Measurements from ENCODE around the gene ETFBKMT. TPM values are rescaled to one million over a fixed set of nuclear protein-coding genes. Genes with fewer than 3 reads are reported as not detected.
"Not testable (repeated sequence)": the region's sequence is repeated elsewhere in the genome, so short reads cannot be mapped to it uniquely, and the experiment has no call there.

The ETFBKMT gene
- total RNA-seq, 1 donor: 2.6 TPM

- H3K4me3 ChIP-seq (ENCODE audit: low read depth, low read length): no peak overlapping the region
- peak; percentile 16 for DNase-seq (ENCODE audit: low read depth)
- peak; percentile 27 for TF ChIP-seq CTCF (IDR thresholded peaks at IDR 0.05; ENCODE audit: insufficient read depth, low read depth, low read length)
These were observed 42.6 kb downstream of the ETFBKMT start for GRCh38 chr12:31702047-31702446.

- DNase-seq (ENCODE audit: low read depth): no peak
- H3K4me3 ChIP-seq (ENCODE audit: low read depth, low read length): no peak overlapping the region
- TF ChIP-seq CTCF (IDR thresholded peaks at IDR 0.05; ENCODE audit: insufficient read depth, low read depth, low read length): no peak
These were observed 46.1 kb downstream of the ETFBKMT start for GRCh38 chr12:31705621-31706020.

- not testable (repeated sequence) for H3K4me3 ChIP-seq (ENCODE audit: low read depth, low read length); DNase-seq (ENCODE audit: low read depth)
These were observed 48.6 kb downstream of the ETFBKMT start for GRCh38 chr12:31708118-31708517.

- DNase-seq (ENCODE audit: low read depth): no peak
- TF ChIP-seq CTCF (IDR thresholded peaks at IDR 0.05; ENCODE audit: insufficient read depth, low read depth, low read length): no peak
- H3K4me3 ChIP-seq (ENCODE audit: low read depth, low read length): no peak overlapping the region
These were observed 50.7 kb downstream of the ETFBKMT start for GRCh38 chr12:31710021-31710818.

- DNase-seq (ENCODE audit: low read depth): no peak
- no peak overlapping the region for H3K4me3 ChIP-seq (ENCODE audit: low read depth, low read length)
- no peak for TF ChIP-seq CTCF (IDR thresholded peaks at IDR 0.05; ENCODE audit: insufficient read depth, low read depth, low read length)
These were observed 53.4 kb downstream of the ETFBKMT start for GRCh38 chr12:31712877-31713276.

- no peak for DNase-seq (ENCODE audit: low read depth)
- TF ChIP-seq CTCF (IDR thresholded peaks at IDR 0.05; ENCODE audit: insufficient read depth, low read depth, low read length): no peak
These were observed 55.2 kb downstream of the ETFBKMT start for GRCh38 chr12:31714406-31715271.

GRCh38 chr12:31715283-31715825, 55.9 kb downstream of the ETFBKMT start:
- peak; percentile 72 for DNase-seq (ENCODE audit: low read depth)
- H3K4me3 ChIP-seq (ENCODE audit: low read depth, low read length): no peak overlapping the region
- TF ChIP-seq CTCF (IDR thresholded peaks at IDR 0.05; ENCODE audit: insufficient read depth, low read depth, low read length): no peak

More at GRCh38 chr12:31714406-31715271, 55.2 kb downstream of the ETFBKMT start:
- no peak overlapping the region for H3K4me3 ChIP-seq (ENCODE audit: low read depth, low read length)

GRCh38 chr12:31716998-31717397, 57.5 kb downstream of the ETFBKMT start:
- DNase-seq (ENCODE audit: low read depth); H3K4me3 ChIP-seq (ENCODE audit: low read depth, low read length): not testable (repeated sequence)

- not testable (repeated sequence) for H3K4me3 ChIP-seq (ENCODE audit: low read depth, low read length); DNase-seq (ENCODE audit: low read depth)
These were observed 59.2 kb downstream of the ETFBKMT start for GRCh38 chr12:31718542-31719198.

Data from fibroblast of villous mesenchyme (primary cell).